ENCODE results near the gene BORCS6. TPM values are rescaled to one million over a fixed set of nuclear protein-coding genes. Genes with fewer than 3 reads are reported as not detected.

BORCS6 gene
- total and polyA plus RNA-seq, 9 of the 15 experiments (the other 6 are each of a cell fraction or from before 2014, with no cell fraction given) = 0.01 to 7.4 (median 2.3) TPM

GRCh38 chr17:8173056-8173870 is 16.7 kb downstream of the BORCS6 start (continued):
- peak; percentile 36 for TF ChIP-seq MGA (IDR thresholded peaks at IDR 0.05)
- TF ChIP-seq, protein P1, sequence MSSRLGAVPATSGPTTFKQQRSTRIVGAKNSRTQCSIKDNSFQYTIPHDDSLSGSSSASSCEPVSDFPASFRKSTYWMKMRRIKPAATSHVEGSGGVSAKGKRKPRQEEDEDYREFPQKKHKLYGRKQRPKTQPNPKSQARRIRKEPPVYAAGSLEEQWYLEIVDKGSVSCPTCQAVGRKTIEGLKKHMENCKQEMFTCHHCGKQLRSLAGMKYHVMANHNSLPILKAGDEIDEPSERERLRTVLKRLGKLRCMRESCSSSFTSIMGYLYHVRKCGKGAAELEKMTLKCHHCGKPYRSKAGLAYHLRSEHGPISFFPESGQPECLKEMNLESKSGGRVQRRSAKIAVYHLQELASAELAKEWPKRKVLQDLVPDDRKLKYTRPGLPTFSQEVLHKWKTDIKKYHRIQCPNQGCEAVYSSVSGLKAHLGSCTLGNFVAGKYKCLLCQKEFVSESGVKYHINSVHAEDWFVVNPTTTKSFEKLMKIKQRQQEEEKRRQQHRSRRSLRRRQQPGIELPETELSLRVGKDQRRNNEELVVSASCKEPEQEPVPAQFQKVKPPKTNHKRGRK (tag; IDR thresholded peaks at IDR 0.05) = no peak
- TF ChIP-seq MYBL2 (IDR thresholded peaks at IDR 0.05; ENCODE audit: low read depth) = no peak
- no peak for TF ChIP-seq MYBL2 (CRISPR knock-in tag; IDR thresholded peaks at IDR 0.05; ENCODE audit: borderline replicate concordance)
- TF ChIP-seq ZKSCAN3 (CRISPR knock-in tag; IDR thresholded peaks at IDR 0.05) = no peak
- peak; percentile 49; the same call in 1 of the 2 replicates for TF ChIP-seq ZNF75A (CRISPR knock-in tag; IDR thresholded peaks at IDR 0.05)
- TF ChIP-seq RFX5 (IDR thresholded peaks at IDR 0.05; ENCODE audit: low read depth, low read length) = no peak; the same call in 1 of the 2 replicates
- no peak for TF ChIP-seq FOXJ3 (CRISPR knock-in tag; IDR thresholded peaks at IDR 0.05)
- peak; percentile 79 for TF ChIP-seq NKRF (IDR thresholded peaks at IDR 0.05; ENCODE audit: borderline replicate concordance)
- TF ChIP-seq ZBTB12 (CRISPR knock-in tag; IDR thresholded peaks at IDR 0.05) = no peak; the same call in none of the 2 replicates
